NB4 (cell line): Measurements from ENCODE around the gene PPP3R1.

Experiments used
- DNase-seq: peaks from one replicate; pipeline ENCODE4 v3.0.0; 2010; ENCODE audit warnings: low read depth
- H3K4me3 ChIP-seq: one replicate; pipeline ENCODE4 v1.5.1; 2011; ENCODE audit warnings: mild to moderate bottlenecking, low read depth, low read length, moderate library complexity
- MYC ChIP-seq: IDR thresholded peaks from 2 replicates; pipeline ENCODE4 v1.6.1; 2011; ENCODE audit warnings: low read depth, low read length
- POLR2A ChIP-seq: IDR thresholded peaks from 2 replicates; pipeline ENCODE4 v1.6.1; 2011; ENCODE audit warnings: mild to moderate bottlenecking; ENCODE audit not compliant: insufficient read length; ENCODE audit errors: extremely low read depth
- TF ChIP-seq, protein P1 (sequence below): IDR thresholded peaks from one replicate; pipeline ENCODE4 v1.5.1; 2012; ENCODE audit warnings: low read depth, low read length
- TF ChIP-seq, protein P2 (sequence below): IDR thresholded peaks from 2 replicates; pipeline ENCODE4 v1.6.1; 2011; ENCODE audit warnings: low read depth, low read length

The PPP3R1 gene

DNA sequence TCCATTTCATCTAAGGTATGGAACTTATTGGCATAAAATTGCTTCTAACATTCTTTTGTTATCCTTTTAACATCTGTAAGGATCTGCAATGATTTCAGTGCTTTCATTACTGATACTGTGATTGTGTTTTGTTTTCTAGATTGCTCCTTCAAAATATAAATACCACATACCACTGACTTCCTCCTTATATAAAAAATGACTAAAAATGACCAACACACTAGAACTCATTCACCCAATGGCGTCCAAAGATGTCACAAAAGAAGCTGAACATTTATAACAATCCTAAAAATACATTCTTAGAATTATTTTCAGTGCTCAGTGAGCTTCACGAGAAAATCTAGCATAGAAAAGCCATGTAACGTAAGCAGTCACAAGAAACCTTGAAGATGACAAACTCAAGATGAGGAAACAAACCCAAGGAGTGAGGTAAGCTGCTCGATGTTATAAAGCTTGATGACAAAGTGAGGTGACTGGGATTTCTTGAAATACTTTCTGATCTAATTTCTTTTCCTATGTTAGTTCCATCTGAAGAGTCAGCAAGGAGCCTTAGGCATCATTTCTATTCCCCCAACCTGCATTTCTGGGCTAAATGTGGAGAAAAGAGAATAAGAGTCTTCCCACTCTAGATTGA lies 52.1 kb downstream of the PPP3R1 start:
- TF ChIP-seq, protein P1, sequence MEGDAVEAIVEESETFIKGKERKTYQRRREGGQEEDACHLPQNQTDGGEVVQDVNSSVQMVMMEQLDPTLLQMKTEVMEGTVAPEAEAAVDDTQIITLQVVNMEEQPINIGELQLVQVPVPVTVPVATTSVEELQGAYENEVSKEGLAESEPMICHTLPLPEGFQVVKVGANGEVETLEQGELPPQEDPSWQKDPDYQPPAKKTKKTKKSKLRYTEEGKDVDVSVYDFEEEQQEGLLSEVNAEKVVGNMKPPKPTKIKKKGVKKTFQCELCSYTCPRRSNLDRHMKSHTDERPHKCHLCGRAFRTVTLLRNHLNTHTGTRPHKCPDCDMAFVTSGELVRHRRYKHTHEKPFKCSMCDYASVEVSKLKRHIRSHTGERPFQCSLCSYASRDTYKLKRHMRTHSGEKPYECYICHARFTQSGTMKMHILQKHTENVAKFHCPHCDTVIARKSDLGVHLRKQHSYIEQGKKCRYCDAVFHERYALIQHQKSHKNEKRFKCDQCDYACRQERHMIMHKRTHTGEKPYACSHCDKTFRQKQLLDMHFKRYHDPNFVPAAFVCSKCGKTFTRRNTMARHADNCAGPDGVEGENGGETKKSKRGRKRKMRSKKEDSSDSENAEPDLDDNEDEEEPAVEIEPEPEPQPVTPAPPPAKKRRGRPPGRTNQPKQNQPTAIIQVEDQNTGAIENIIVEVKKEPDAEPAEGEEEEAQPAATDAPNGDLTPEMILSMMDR, result no peak
- TF ChIP-seq MYC, result no peak
- TF ChIP-seq, protein P2, sequence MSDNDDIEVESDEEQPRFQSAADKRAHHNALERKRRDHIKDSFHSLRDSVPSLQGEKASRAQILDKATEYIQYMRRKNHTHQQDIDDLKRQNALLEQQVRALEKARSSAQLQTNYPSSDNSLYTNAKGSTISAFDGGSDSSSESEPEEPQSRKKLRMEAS, result no peak
- TF ChIP-seq POLR2A, result no peak
- DNase-seq, result no peak

DNA sequence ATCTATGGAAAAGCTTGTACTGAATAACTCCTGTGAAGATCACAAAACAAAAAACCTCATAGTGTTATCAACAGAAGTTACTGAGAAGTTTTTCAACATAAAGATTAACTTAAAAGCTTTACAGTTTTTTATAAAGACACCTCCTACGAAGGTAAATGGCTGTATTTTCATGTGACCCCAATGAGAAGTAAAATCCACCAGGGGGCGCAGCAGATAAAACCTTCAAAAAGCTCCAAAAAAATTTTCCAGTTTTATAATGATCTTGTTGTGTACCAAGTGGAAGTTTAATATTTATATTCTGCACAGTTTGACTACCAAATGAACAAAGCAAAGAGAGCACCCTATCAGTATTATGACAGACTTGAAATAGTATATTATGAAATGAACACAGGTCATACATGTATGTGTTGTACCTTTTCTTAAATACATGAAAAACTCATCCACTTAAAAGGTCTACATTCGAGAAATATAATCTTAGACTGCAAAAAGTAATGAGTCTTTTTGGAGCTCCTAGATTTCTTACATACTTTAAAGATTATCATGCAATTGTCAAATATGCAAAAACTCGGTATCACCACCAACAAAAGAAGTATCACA lies 56.1 kb downstream of the PPP3R1 start:
- DNase-seq, result peak; percentile 72
- no peak overlapping the region for H3K4me3 ChIP-seq
- TF ChIP-seq, protein P1, result peak; percentile 64
- TF ChIP-seq MYC (no peak), POLR2A (no peak)

More for the DNA sequence above, 52.1 kb downstream of the PPP3R1 start:
- H3K4me3 ChIP-seq, result no peak overlapping the region

DNA sequence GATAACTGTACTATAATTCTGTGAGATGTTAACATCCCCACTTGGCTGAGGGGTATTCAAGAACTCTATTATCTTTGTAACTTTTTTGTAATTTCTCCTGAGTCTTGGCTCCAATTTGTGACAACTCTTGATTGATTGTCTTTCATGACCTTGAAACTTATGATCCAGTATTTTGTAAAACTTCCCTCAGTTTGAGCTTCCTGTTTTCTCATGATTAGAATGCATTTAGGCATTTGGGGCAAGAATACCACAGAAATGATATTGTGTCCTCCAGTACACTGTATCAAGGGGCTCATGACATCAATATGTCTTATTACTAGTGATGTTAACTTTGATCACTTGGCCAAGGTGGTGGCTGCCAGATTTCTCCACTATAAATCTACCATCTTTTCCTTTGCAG lies 57.2 kb downstream of the PPP3R1 start:
- no peak for TF ChIP-seq MYC
- TF ChIP-seq, protein P2, result no peak
- TF ChIP-seq, protein P1, result no peak
- no peak for TF ChIP-seq POLR2A
- DNase-seq, result no peak
- no peak overlapping the region for H3K4me3 ChIP-seq

DNA sequence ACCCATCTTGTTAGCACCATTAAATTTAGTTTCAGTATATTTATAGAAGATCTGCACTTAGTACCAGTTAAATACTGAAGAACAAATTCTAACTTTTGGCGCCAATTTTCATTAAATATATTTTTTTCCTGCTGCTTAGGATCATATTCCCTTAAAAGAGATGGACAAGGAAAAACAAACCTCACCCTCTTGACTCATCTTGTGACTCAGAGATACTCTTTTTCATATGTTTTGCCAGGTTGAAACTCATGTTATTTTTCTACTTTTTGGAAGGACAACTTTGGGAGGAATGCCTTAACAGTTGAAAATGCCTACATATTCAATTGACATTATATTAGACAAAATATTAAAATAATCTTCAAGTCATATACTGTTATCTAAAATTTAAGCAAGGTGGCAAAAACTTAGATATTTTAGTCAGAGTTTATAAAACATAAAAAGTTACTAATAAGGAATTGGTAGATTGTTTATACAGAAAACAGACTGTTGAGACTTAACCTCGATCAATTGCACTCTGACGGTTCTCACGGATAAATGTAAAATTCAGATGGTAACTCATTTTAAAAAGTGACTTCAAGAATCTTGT lies 58.5 kb downstream of the PPP3R1 start:
- DNase-seq, result no peak
- H3K4me3 ChIP-seq, result no peak overlapping the region
- TF ChIP-seq POLR2A (no peak), MYC (no peak)
- TF ChIP-seq, protein P1, result no peak
- TF ChIP-seq, protein P2, result no peak

DNA sequence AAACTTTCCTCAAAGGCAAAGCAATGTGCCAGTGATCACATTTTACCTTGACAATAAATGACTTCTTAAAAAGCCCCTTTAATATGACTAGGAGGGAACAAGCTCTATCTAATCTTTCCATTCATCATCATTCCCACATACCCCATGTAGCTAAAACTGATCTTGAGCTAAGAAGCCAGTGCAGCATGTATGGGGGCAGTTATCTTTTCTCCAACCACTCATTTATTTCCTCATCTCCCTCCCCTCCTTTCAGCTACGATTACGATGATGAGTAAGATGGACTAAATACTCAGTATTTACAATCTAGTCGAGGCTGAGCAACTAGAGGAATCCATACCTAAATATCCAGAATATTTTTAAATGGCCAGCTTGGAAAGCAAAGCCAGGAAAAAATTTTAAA lies 59.2 kb downstream of the PPP3R1 start:
- DNase-seq, result peak; percentile 34
- TF ChIP-seq MYC, result no peak
- no peak for TF ChIP-seq POLR2A
- TF ChIP-seq, protein P1, result no peak
- TF ChIP-seq, protein P2, result no peak
- no peak overlapping the region for H3K4me3 ChIP-seq
